GM18951 (cell line): ENCODE measurements around the gene ACSL1.
"Not testable (repeated sequence)": the region's sequence is repeated elsewhere in the genome, so short reads cannot be mapped to it uniquely, and the experiment has no call there.

ENCODE experiments used
- POLR2A ChIP-seq: IDR thresholded peaks from 4 replicates; pipeline ENCODE4 v1.6.1; 2011; ENCODE audit warnings: mild to moderate bottlenecking; ENCODE audit not compliant: insufficient read length, insufficient read depth; ENCODE audit errors: extremely low read depth
- in situ Hi-C: fragments of 300-500 bp; cut with MboI; formaldehyde crosslinking; loops from one replicate; pipeline ENCODE4 v1.12.0; 2022; ENCODE audit warnings: low sequenced_read_pairs, mixed read lengths, inconsistent platforms; ENCODE audit not compliant: unreplicated experiment

Gene ACSL1

GRCh38 chr4:184743650-184744049 is 82.1 kb downstream of the ACSL1 start:
- no peak for TF ChIP-seq POLR2A
- in situ Hi-C loops, result loop anchor here (10.0 kb wide), 1 partner anchor 241 kb away; no protein-coding TSS in a partner anchor

- in situ Hi-C loops, result loop anchor here (10.0 kb wide), 1 partner anchor 243 kb away; no protein-coding TSS in a partner anchor
Observed at GRCh38 chr4:184741651-184742050, 84.1 kb downstream of the ACSL1 start.

DNA sequence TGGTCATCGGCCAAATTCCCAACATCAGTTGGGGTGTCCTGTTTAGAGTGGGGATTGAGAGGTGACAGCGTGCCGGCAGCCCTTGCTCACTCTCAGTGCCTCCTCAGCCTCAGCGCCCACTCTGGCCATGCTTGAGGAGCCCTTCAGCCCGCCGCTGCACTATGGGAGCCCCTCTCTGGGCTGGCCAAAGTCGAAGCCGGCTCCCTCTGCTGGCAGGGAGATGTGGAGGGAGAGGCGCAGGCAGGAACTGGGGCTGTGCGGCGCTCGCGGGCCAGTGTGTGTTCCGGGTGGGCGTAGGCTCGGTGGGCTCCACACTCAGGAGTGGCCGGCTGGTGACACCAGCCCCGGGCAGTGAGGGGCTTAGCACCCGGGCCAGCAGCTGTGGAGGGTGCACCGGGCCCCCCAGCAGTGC is 84.8 kb downstream of the ACSL1 start:
- in situ Hi-C loops, result loop anchor here (10.0 kb wide), 1 partner anchor 244 kb away; no protein-coding TSS in a partner anchor
- TF ChIP-seq POLR2A, result no peak

DNA sequence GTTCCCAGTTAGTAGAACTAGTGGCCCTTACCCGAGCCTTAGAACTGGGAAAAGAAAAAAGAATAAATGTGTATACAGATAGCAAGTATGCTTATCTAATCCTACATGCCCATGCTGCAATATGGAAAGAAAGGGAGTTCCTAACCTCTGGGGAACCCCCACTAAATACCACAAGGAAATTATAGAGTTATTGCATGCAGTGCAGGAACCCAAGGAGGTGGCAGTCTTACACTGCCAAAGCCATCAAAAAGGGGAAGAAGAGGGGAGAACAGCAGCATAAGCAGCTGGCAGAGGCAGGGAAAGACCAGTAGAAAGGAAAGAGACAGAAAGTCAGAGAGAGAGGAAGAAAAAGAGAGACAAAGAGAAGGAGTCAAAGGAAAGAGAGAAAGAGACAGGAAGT is 86.2 kb downstream of the ACSL1 start:
- in situ Hi-C loops, result not testable (repeated sequence)

DNA sequence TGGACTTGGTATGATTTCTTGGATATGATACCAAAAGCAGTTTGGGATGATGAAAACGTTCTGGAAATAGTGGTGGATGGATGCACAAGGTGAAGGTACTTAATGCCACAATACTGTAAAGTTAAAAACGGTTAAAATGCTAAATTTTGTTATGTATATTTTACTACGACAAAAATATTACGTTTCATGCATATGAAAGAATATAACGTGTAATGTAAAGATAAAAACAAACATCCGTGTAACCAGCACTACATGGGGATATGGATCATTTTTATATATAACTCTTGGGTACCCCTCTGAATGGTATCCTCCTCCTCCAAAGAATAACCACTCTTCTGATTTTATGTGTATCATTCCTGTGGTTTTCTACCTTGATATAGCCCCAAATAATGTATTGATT is 91.0 kb downstream of the ACSL1 start:
- no peak for TF ChIP-seq POLR2A
- in situ Hi-C loops, result no loop called here

- TF ChIP-seq POLR2A, result peak; percentile 83
- in situ Hi-C loops, result no loop called here
Observed at GRCh38 chr4:184733654-184734524, 91.9 kb downstream of the ACSL1 start, which contains the start of gene CENPU. CENPU (minus strand) TSS chr4:184734096; CDS start chr4:184734062, 34 bp downstream.

DNA sequence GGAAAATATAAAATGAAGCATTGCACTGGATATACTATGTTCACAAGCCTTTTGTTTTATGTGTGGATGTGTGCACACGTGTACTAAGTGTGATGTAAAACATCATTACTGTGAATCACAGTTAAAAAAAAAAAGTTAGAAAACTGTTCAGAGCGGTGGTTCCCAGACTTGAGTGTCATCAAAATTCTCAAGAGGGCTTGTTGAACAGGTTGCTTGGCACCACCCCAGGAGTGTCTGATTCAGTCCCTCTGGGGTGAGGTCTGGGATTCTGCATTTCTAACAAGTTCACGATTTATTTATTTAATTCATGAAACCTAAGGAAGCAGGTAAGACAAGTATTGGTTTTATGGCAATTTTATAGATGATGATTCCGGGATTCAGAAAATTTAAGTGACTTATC is 93.6 kb downstream of the ACSL1 start:
- TF ChIP-seq POLR2A, result no peak
- in situ Hi-C loops, result no loop called here

GRCh38 chr4:184731056-184731455 is 94.7 kb downstream of the ACSL1 start:
- TF ChIP-seq POLR2A, result no peak
- in situ Hi-C loops, result no loop called here

DNA sequence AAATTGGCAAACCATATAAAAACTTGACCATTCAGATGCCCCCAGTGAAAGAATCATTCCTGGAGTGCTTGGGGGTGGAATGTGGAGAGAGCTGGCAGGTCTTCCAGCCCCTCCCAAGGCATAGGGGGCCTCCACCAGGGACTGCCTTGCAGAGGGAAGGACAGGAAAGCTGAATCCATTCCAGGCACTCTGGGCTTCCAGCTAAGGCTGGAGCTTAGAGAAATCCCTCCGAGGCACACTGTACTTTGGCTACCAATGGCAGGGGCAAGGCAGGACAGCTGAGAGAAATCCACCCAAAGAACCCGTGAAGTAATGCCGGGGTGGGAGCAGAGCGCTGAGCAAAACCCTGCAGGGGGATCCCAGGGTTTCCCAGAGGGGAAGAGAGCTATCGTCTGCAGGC is 95.8 kb downstream of the ACSL1 start:
- no peak for TF ChIP-seq POLR2A
- in situ Hi-C loops, result no loop called here

- TF ChIP-seq POLR2A, result no peak
- in situ Hi-C loops, result no loop called here
Observed at GRCh38 chr4:184728858-184729257, 96.9 kb downstream of the ACSL1 start.

DNA sequence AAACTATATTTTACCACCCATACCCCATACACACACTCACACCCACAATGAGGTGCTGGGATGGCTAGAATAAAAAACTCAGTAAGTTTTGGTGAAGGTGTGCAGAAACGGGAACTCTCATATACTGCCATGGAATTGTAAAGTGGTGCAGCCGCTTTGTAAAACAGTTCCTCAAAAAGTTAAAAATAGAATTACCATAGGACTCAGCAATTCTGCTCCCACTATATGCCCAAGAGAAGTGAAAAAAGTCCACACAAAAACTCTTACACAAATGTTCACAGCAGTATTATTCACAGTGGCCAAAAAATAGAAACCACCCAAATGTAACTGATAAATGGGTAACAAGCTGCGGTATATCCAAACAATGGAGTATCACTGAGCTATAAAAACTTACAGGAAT is 98.3 kb downstream of the ACSL1 start:
- in situ Hi-C loops, result no loop called here
- no peak for TF ChIP-seq POLR2A

- no peak for TF ChIP-seq POLR2A
- in situ Hi-C loops, result no loop called here
Observed at GRCh38 chr4:184722798-184723197, 103.0 kb downstream of the ACSL1 start.

DNA sequence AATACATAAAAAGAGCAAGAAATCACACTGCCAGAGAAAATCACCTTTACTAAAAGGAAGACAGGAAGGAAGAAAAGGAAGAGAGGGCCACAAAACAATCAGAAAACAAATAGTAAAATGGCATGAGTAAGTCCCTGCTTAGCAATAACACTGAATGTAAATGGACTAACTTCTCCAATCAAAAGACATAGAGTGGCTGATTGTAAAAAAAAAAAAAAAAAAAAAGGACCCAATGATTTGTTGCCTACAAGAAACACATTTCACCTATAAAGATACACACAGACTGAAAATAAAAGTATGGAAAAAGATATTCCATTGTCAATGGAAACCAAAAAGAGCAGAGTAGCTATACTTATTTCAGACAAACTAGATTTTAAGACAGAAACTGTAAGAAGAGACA is 104.5 kb downstream of the ACSL1 start:
- TF ChIP-seq POLR2A, result no peak
- in situ Hi-C loops, result no loop called here

DNA sequence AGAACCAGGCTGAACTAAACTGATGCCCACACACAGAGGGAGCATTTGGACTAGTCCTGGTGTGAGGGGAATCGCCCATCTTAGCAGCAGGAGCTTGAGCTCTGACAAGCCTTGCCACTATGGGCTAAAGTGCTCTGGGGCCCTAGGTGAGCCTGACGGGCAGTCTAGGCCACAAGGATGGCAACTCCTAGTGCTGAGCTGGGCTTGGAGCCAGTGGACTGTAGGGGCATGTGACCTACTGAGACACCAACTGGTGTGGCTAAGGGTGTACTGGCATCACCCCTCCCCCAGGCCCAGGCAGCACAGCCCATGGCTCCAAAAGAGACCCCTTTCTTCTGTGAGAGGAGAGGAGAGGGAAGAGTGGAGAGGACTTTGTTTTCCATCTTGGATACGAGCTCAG is 106.4 kb downstream of the ACSL1 start:
- in situ Hi-C loops, result no loop called here
- no peak for TF ChIP-seq POLR2A
